AG04449 (cell line): Measurements from ENCODE around the gene P2RX6.
"Not testable (repeated sequence)": the region's sequence is repeated elsewhere in the genome, so short reads cannot be mapped to it uniquely, and the experiment has no call there.

Experiments
- CTCF ChIA-PET: fragments of 350-600 bp; formaldehyde crosslinking; extraction: SDS; loops from one replicate; lab custom pipeline; 2021; ENCODE audit warnings: antibody characterized with exemption; lab: Yijun Ruan, JAX
- POLR2A ChIA-PET: fragments of 400-600, 350-600 bp; formaldehyde crosslinking; extraction: SDS; loops from one replicate; lab custom pipeline; 2020; ENCODE audit warnings: antibody characterized with exemption, inconsistent platforms; lab: Yijun Ruan, JAX
- DNase-seq: peaks from one replicate; pipeline ENCODE4 v3.0.0-alpha.2; 2010; ENCODE audit warnings: low read depth, low spot score
- H3K4me3 ChIP-seq: 2 replicates; pipeline ENCODE4 v1.5.1; 2011; ENCODE audit warnings: low read depth, mild to moderate bottlenecking, control low read depth, low read length
- CTCF ChIP-seq: IDR thresholded peaks from one replicate; pipeline ENCODE4 v1.5.1; 2011; ENCODE audit warnings: mild to moderate bottlenecking, moderate library complexity, low read length, control low read depth, inconsistent platforms; ENCODE audit not compliant: insufficient read depth; ENCODE audit errors: missing control alignments

The P2RX6 gene

GRCh38 chr22:21052715-21053459 lies 37.9 kb downstream of the P2RX6 start:
- TF ChIP-seq CTCF = no peak
- POLR2A ChIA-PET = no interaction called here
- DNase-seq = no peak
- no peak overlapping the region for H3K4me3 ChIP-seq
- CTCF ChIA-PET = no interaction called here

DNA sequence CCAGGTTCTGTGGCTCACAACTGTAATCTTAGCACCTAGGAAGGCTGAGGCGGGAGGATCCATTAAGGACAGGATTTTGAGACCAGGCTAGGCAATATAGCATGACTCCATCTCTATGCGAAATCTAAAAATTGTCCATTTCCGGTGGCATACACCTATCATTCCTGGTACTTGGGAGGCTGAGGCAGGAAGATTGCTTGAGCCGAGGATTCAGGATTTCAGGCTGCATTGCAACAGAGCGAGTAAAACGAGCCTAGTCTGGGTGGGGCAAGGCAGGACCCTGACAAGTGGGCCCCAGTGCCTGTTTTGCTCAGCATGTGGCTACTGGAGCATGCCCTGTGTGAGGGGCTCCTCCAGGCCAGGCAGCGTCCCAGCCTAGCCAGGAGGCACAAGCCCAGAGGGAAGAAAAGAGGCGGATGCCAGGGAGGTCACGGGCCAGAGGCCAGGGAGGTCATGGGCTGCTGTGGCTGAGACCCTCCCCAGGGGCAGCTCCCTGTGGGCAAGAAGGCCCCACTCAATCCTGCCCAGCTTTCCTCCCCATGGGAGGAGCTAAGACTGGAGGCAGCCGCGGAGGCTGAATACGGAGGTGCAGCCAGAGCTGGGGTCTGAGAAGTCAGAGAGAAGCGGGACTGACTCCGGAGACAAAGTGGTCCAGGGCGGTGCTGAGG lies 39.2 kb downstream of the P2RX6 start:
- no peak overlapping the region for H3K4me3 ChIP-seq
- ChIA-PET POLR2A (interaction anchor here (1.3 kb wide), 1 partner anchor 53 kb away, joined by 3 read pairs; no protein-coding TSS in a partner anchor), CTCF (interaction anchor here (1.0 to 1.2 kb wide), 2 partner anchors 8 to 48 kb away, joined by 4 to 5 read pairs; no protein-coding TSS in a partner anchor)
- DNase-seq = no peak
- no peak for TF ChIP-seq CTCF

DNA sequence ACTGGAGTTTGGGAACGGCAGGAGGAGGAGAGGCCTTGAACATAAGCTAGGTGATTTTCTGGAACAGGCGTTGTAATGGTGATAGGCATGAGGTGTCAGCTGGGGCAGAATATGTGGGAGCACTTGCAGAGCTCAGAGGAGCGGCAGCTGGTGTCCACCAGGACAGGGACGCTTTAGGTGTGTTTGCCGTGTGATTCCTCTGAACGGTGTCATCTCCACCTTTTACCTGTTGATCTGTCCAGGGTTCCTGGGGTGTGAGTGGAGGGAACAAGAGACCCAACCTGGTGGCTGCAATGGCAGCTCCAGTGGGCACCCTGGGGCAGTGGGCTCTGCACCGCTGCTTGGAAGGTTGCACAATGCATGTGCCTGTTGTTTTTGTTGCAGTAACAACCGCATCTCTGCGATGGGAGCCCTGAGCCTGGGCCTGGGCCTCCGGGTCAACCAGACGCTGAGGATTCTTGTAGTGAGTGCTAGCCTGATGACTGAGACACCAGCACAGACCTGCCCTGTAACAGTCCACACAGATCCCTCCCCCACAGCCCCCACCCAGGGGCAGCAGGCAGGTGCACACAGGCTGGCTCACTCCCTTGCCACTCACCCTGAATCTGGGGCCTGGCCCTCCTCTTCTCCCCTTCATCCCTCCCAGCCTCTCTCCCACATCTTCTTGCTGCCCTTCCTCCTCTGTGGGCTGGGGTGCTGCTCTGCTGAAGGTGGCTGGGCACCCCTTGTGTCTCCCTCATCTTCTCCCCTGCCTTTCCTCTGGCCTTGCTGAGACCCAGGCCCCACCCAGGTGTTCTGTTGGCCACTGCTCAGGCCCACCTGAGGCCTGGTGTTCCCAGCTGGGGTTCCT lies 40.0 kb downstream of the P2RX6 start:
- H3K4me3 ChIP-seq = no peak overlapping the region
- DNase-seq = no peak
- CTCF ChIA-PET = interaction anchor here (1.0 to 1.9 kb wide), 3 partner anchors 9 to 47 kb away, joined by 4 to 7 read pairs (median 5); no protein-coding TSS in a partner anchor
- POLR2A ChIA-PET = interaction anchor here (1.3 kb wide), 1 partner anchor 54 kb away, joined by 3 read pairs; no protein-coding TSS in a partner anchor
- TF ChIP-seq CTCF = no peak

- no peak for TF ChIP-seq CTCF
- ChIA-PET CTCF (interaction anchor here (1.2 to 1.9 kb wide), 2 partner anchors 9 to 10 kb away, joined by 5 to 7 read pairs; no protein-coding TSS in a partner anchor), POLR2A (interaction anchor here (1.3 kb wide), 1 partner anchor 55 kb away, joined by 3 read pairs; no protein-coding TSS in a partner anchor)
- no peak overlapping the region for H3K4me3 ChIP-seq
- no peak for DNase-seq
Observed at GRCh38 chr22:21055564-21055834, 40.5 kb downstream of the P2RX6 start.

DNA sequence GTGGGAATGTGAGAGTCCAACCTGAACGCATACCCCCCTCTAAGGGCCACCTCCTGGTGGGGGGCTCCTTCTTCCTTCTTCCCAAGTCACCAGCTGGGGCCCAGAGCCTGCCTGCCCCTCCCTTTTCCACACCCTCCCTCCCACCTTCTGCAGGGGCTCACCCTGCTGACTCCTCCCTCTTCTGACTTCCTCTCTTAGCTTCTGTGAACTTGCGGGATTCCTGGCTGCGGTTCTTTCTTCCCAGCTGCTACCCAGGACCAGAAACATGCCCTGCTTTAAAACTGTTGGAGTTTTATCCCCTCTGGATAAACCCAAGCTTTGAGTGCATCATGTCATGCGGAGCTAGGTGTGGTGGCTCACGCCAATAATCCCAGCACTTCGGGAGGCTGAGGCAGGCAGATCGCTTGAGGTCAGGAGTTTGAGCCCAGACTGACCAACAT lies 40.9 kb downstream of the P2RX6 start:
- no peak overlapping the region for H3K4me3 ChIP-seq
- DNase-seq = no peak
- CTCF ChIA-PET = interaction anchor here (0.9 to 1.9 kb wide), 3 partner anchors 9 to 49 kb away, joined by 3 to 7 read pairs (median 5); no protein-coding TSS in a partner anchor
- POLR2A ChIA-PET = no interaction called here
- TF ChIP-seq CTCF = no peak

DNA sequence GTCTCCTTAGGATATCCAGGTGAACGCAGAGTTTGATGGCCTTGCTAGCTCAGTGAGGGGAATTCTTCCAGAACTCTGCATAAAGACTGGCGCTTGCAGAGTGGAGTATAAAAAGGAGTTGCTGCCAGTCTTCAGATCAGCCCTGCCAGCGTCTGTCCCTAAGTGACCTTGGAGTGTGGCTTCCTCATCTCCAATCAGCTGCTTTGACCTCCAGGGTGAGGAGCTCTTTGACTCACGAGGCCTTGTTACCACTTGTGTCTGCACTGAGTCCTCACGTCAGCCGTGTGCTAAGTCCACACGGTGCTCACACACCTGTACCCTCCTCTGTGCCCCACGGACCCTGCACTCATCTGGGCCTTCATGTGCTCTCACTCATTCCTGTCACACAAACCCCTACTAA lies 45.4 kb downstream of the P2RX6 start:
- POLR2A ChIA-PET, DNase-seq, H3K4me3 ChIP-seq, CTCF ChIA-PET: not testable (repeated sequence)

DNA sequence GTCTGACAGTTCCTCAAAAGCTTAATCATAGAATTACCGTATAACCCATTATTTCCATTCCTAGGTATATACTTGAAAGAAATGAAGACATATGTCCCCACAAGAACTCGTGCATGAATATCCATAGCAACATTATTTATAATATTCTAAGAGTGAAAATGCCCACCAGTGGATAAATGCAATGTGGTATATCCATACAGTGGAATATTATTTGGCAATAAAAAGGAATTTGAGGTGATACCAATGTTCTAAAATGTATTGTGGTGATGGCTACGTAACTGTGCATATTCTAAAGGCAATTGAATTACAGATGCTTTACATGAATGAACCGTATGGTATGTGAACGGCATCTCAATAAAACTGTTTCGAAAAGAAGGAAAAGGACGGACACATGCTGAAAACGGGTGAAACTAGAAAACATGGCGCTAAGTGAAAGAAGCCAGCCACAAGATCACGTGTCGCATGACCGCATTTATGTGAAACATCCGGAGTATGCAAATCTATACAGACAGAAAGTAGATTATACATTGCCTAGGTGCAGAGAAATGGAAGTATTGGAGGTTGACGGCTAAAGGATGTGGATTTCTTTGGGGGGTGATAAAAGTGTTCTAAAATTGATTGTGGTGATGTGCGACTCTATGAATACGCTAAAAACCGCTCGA lies 46.8 kb downstream of the P2RX6 start:
- CTCF ChIA-PET, H3K4me3 ChIP-seq, DNase-seq, POLR2A ChIA-PET: not testable (repeated sequence)

GRCh38 chr22:21064425-21064824 lies 49.5 kb downstream of the P2RX6 start:
- CTCF ChIA-PET = interaction anchor here (1.3 to 2.8 kb wide), 2 partner anchors 8 kb away, joined by 3 to 7 read pairs; no protein-coding TSS in a partner anchor

More at GRCh38 chr22:21064425-21064824, 49.5 kb downstream of the P2RX6 start:
- H3K4me3 ChIP-seq, DNase-seq, POLR2A ChIA-PET: not testable (repeated sequence)
